LNCAP (cell line): ENCODE measurements around the gene TRAPPC12.

ENCODE experiments used
- TF ChIP-seq, protein P1 (sequence below): fragments of 450-650 bp; IDR thresholded peaks from 2 replicates; pipeline ENCODE4 v1.5.1; 2017; ENCODE audit warnings: mild to moderate bottlenecking

The TRAPPC12 gene

DNA sequence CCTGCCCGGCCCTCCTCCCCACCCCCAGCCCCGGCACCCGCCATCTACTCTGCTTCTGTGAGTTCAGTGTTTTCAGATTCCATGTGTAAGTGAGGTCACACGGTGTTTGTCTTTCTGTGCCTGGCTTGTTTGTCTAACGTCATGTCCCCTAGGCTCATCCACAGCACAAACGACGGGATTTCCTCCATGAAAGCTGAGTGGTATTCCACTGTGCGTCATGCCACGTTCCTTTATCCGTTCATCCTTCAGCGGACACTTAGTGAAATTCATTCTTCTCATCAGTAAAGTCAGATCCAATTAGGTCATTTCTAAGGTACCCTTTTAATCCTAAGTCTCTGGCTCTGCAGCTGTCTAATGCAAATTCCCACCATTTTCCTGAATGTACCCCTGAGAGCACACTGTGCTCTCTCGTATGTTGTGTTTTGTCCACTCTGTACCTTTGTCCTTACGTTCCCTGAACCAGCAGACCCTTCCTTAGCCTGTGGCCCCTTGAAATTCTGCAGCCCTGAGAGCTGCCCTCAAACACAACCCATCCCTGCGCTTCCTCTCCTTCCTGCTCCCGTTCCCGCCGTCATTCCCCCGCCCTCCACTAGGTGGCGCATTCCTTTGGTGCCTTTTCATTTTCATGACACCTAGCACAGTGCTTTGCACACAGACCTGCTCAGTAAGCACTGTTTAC lies 44.1 kb downstream of the TRAPPC12 start:
- TF ChIP-seq, protein P1, sequence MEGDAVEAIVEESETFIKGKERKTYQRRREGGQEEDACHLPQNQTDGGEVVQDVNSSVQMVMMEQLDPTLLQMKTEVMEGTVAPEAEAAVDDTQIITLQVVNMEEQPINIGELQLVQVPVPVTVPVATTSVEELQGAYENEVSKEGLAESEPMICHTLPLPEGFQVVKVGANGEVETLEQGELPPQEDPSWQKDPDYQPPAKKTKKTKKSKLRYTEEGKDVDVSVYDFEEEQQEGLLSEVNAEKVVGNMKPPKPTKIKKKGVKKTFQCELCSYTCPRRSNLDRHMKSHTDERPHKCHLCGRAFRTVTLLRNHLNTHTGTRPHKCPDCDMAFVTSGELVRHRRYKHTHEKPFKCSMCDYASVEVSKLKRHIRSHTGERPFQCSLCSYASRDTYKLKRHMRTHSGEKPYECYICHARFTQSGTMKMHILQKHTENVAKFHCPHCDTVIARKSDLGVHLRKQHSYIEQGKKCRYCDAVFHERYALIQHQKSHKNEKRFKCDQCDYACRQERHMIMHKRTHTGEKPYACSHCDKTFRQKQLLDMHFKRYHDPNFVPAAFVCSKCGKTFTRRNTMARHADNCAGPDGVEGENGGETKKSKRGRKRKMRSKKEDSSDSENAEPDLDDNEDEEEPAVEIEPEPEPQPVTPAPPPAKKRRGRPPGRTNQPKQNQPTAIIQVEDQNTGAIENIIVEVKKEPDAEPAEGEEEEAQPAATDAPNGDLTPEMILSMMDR, result peak; percentile 97

DNA sequence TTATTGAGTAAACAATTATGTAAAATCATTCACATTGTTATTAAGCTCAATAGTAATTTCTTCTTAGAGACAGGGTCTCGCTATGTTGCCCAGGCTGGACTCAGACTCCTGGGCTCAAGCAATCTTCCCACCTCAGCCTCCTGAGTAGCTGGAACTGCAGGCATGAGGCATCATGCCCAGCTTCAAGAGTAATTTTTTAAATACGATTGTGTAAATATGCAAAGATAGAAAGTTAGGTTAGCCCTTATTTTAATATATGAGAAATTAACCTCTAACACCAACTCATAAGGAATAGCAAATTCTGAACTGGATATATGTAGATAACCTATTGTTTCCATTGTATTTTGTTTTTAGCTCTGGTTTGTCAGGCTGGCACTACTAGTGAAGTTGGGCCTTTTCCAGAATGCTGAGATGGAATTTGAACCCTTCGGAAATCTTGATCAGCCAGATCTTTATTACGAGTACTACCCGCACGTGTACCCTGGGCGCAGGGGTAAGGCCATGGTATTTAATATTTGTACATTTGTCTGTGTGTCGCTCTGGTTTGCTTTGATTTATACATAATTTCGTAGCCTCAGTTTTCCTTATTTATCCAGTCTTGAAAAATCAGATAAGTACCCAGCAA lies 44.8 kb downstream of the TRAPPC12 start:
- TF ChIP-seq, protein P1, result peak; percentile 14; the same call in 1 of the 2 replicates

DNA sequence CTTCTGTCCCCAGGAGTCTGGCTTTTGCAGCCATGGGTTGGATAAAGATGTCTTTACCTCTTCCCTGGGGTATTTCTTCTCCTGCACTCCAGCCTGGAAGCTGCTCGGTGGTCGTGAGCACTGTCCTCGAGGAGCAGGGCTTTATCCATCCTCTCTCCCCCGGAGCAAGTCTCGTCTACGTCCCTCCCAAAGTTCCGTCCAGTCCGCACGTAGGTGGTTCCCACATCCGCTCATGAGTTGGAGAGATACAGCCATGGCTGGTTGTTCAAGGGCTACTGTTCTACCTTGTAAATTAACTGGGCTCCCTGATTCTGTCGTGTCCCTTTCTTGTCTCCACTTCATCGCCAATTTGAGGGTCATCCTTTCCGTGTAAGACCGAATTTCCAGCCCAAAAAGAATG lies 47.1 kb downstream of the TRAPPC12 start:
- TF ChIP-seq, protein P1, result no peak

DNA sequence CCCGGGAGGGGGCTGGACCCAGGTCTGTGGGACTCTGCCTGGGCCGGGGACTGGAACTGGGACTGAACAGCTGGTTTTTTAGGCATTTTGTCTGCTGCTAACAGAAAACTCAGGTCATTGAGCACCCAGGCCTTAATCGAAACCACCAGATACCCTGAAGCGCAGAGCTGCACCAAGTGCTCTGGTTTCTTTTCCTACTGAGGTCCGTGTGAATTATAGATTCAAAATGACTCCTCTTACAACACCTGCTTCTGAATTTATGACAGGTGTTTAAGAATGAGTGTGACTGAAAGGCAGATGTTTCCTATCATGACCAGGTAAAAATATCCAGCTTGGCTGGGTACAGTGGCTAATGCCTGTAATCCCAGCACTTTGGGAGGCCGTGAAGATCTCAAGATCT lies 47.8 kb downstream of the TRAPPC12 start:
- TF ChIP-seq, protein P1, result no peak

DNA sequence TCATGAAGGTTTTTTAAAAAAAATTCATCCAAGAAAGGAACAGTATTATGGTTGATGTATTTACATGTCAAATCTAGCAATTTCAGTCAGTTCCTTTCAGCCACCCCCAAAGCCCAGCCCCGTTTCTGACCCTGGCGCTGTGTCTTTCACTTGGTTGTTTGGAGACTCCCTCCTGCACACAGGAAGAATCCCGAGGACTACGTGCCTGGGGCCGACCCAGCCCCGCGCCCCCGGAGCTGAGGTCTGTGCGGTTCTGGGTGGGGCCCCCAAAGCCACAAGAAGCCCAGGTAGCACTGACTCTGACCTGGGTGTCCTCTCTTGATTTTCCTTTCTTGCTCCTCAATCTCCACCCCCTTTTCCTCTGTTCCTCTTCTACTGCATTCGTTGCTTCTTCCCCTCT lies 49.1 kb downstream of the TRAPPC12 start:
- TF ChIP-seq, protein P1, result no peak

DNA sequence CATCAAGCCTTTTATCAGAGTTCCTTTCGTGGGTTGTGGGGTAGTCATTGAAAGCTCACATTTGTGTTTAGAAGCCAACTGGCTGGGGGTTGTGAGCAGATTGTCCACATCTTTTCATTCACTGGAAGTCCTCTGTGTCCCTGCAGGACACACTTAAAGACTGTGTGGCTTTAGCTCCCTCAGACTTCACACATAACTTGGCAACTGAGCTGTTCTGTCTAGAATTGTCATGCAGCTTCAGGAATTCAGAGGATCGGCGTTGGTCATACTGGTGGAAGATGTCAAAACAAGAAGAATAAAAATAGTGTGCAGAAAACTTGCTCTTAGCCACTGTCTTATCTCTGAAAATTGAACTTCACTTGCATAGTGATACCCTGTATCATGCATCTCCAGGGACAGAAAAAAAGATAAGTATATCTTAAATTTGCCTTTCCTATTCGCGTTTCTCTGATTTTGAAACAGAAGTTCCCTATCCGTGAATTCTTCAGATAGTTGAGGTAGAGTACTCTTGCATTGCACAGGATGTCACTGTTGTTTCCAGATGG lies 49.6 kb downstream of the TRAPPC12 start:
- TF ChIP-seq, protein P1, result no peak

DNA sequence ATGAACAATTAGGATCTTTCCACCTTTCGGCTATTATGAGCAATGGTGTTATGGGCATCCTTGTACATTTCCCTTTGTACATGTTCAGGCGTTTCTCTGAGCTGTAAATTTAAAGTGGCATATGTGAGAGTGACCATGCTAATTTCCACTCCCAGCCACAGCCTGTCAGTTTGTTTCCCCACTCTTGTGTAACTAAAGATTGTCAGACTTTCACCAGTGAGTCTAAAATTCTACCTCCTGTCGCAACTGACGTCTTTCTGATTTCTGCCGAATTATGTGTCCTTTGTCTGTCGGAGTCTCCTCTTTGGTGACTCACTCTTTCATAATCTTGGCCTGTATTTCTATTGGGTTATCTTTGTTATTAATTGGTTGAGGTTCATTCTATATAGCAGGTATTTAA lies 50.7 kb downstream of the TRAPPC12 start:
- TF ChIP-seq, protein P1, result no peak
